GM12875 (cell line): ENCODE results near the gene FAM210B.

Experiments used
- H3K4me3 ChIP-seq: one replicate; pipeline ENCODE4 v1.5.1; 2011; ENCODE audit warnings: low read depth, low read length, control low read depth
- CTCF ChIP-seq: IDR thresholded peaks from 2 replicates; pipeline ENCODE4 v1.5.1; 2011; ENCODE audit warnings: low read depth, mild to moderate bottlenecking, control low read depth, inconsistent platforms, low read length, moderate library complexity, borderline replicate concordance; ENCODE audit not compliant: insufficient read depth

FAM210B gene

GRCh38 chr20:56348746-56349145 lies 10.0 kb upstream of the FAM210B start:
- no peak overlapping the region for H3K4me3 ChIP-seq
- TF ChIP-seq CTCF = no peak

- no peak for TF ChIP-seq CTCF
- no peak overlapping the region for H3K4me3 ChIP-seq
Observed at GRCh38 chr20:56350842-56351241, 7.9 kb upstream of the FAM210B start.

GRCh38 chr20:56352345-56353055 lies 6.3 kb upstream of the FAM210B start:
- no peak for TF ChIP-seq CTCF
- no peak overlapping the region for H3K4me3 ChIP-seq

- H3K4me3 ChIP-seq = no peak overlapping the region
- TF ChIP-seq CTCF = no peak
Observed at GRCh38 chr20:56353356-56353755, 5.4 kb upstream of the FAM210B start.

GRCh38 chr20:56358070-56358469 lies 704 bp upstream of the FAM210B start:
- H3K4me3 ChIP-seq = no peak overlapping the region
- TF ChIP-seq CTCF = no peak

- TF ChIP-seq CTCF = no peak
- peak overlapping the region; percentile 44 for H3K4me3 ChIP-seq
Observed at GRCh38 chr20:56359212-56360132, 698 bp downstream of the FAM210B start.
